ENCODE results near the gene SLC19A2. TPM values are rescaled to one million over a fixed set of nuclear protein-coding genes. Genes with fewer than 3 reads are reported as not detected.
"Not testable (repeated sequence)": the region's sequence is repeated elsewhere in the genome, so short reads cannot be mapped to it uniquely, and the experiment has no call there.

Gene SLC19A2, protein sequence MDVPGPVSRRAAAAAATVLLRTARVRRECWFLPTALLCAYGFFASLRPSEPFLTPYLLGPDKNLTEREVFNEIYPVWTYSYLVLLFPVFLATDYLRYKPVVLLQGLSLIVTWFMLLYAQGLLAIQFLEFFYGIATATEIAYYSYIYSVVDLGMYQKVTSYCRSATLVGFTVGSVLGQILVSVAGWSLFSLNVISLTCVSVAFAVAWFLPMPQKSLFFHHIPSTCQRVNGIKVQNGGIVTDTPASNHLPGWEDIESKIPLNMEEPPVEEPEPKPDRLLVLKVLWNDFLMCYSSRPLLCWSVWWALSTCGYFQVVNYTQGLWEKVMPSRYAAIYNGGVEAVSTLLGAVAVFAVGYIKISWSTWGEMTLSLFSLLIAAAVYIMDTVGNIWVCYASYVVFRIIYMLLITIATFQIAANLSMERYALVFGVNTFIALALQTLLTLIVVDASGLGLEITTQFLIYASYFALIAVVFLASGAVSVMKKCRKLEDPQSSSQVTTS
- 1 to 10 TPM; 5.7 to 6.4 TPM for total RNA-seq

DNA sequence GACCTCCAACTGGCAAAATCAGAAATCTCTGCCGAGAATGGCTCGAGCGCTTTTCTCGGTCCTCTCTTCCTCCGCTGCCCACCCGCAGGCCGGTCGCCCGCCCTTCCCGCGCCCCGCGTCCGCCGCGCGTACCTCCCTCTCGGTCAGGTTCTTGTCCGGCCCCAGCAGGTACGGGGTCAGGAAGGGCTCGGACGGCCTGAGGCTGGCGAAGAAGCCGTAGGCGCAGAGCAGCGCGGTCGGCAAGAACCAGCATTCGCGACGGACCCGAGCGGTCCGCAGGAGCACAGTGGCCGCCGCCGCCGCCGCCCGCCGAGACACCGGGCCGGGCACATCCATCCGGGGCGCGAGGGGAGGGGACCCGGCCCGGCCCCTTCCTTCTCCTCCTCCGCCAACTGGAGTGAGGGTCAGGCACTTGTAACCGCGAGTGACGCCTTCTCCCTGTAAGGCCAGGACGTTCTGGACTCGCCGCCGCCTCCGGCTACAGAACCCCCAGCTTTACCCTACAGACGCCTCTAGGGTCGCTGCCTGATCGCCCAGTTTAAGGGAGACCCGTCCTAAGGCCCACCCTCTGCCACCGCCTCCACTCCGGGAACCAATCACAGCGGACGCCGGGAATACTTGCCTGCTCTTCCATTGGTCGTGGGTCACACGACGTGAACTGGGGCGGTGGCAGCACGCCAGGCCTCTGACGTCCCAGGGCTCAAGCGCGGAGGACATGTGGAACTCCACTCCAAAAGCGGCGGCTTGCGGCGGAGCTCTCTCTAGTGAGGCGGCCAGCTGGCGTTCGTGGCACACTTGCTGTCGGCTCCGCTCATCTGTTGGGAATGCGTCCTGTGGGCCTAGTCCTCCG is at the start of gene SLC19A2:
Gene SLC19A2, minus strand, starts transcription at position 514 of the 850 bp plus-strand sequence. Its CDS starts 178 bp downstream, at position 336.
- POLR2A ChIA-PET, result interaction anchor here (1.0 to 1.3 kb wide), 3 partner anchors 10 to 222 kb away, joined by 3 to 4 read pairs (median 3); no protein-coding TSS in a partner anchor
- Mint-ChIP-seq H3K9me3 (no peaks in the 10 kb centered on the region), H3K36me3 (ENCODE audit: low read depth) (peaks cover 5% of the 10 kb centered on the region), H3K27ac (peak within 1 kb of the TSS; percentile 92), H3K4me3 (peak within 1 kb of the TSS; percentile 87), H3K4me1 (ENCODE audit: low read depth) (peaks cover 53% of the 10 kb centered on the region), H3K27me3 (no peaks in the 10 kb centered on the region)
- TF ChIP-seq, protein P1, sequence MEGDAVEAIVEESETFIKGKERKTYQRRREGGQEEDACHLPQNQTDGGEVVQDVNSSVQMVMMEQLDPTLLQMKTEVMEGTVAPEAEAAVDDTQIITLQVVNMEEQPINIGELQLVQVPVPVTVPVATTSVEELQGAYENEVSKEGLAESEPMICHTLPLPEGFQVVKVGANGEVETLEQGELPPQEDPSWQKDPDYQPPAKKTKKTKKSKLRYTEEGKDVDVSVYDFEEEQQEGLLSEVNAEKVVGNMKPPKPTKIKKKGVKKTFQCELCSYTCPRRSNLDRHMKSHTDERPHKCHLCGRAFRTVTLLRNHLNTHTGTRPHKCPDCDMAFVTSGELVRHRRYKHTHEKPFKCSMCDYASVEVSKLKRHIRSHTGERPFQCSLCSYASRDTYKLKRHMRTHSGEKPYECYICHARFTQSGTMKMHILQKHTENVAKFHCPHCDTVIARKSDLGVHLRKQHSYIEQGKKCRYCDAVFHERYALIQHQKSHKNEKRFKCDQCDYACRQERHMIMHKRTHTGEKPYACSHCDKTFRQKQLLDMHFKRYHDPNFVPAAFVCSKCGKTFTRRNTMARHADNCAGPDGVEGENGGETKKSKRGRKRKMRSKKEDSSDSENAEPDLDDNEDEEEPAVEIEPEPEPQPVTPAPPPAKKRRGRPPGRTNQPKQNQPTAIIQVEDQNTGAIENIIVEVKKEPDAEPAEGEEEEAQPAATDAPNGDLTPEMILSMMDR (IDR thresholded peaks at IDR 0.05), result peak; percentile 11
- intact Hi-C loops (cut with micrococcal nuclease), result loop anchor here (5.0 to 10.0 kb wide), 4 partner anchors 102 to 227 kb away; partner anchors contain the start of genes BLZF1, F5, NME7 and SELL
- CTCF ChIA-PET, result interaction anchor here (0.8 to 1.3 kb wide), 2 partner anchors 22 to 60 kb away, joined by 3 to 6 read pairs; no protein-coding TSS in a partner anchor
- ATAC-seq, result peak; percentile 99
- DNase-seq, result peak; percentile 96

DNA sequence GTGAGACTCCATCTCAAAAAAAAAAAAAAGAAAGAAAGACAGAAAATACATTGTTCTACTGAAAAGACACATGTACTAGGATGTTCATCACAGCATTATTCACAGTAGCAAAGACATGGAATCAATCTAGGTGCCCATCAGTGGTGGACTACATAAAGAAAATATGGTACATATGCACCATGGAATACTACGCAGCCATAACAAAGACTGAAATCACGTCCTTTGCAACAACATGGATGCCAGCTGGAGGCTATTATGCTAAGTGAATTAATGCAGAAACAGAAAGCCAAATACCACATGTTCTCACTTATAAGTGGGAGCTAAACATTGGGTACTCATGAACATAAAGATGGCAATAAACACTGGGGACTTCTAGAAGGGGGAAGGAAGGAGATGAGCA is 48.9 kb upstream of the SLC19A2 start:
- ATAC-seq, result no peak
- Mint-ChIP-seq H3K27me3 (no peaks in the 10 kb centered on the region), H3K27ac (no peak overlapping the region), H3K9me3 (no peaks in the 10 kb centered on the region), H3K36me3 (ENCODE audit: low read depth) (peaks cover 48% of the 10 kb centered on the region), H3K4me3 (no peak overlapping the region), H3K4me1 (ENCODE audit: low read depth) (no peaks in the 10 kb centered on the region)
- TF ChIP-seq, protein P1 (IDR thresholded peaks at IDR 0.05), result no peak
- ChIA-PET CTCF (interaction anchor here (3.0 kb wide), 1 partner anchor 11 kb away, joined by 11 read pairs; no protein-coding TSS in a partner anchor), POLR2A (no interaction called here)
- DNase-seq, result no peak
- intact Hi-C loops (cut with micrococcal nuclease), result no loop called here

DNA sequence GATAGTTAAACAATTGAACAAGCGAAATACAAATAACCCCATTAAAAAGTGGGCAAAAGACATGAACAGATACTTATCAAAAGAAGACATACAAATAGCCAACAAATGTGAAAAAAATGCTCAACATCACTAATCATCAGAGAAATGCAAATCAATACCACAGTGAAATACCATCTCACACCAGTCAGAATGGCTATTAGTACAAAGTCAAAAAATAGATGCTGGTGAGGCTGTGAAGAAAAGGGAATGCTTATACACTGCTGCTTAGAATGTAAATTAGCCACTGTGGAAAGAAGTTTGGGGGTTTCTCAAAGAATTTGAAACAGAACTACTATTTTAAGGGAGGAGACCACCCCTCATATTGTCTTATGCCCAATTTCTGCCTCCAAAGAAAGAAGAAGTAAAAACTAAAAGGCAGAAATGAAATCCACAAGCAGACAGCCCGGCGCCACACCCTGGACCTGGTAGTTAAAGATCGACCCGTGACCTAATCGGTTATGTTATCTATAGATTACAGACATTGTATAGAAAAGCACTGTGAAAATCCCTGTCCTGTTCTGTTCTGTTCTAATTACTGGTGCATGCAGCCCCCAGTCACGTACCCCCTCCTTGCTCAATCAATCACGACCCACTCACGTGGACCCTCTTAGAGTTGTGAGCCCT is 47.9 kb upstream of the SLC19A2 start:
- H3K27me3 Mint-ChIP-seq; DNase-seq; H3K27ac Mint-ChIP-seq; ATAC-seq; H3K4me3 Mint-ChIP-seq; intact Hi-C loops (cut with micrococcal nuclease); H3K9me3 Mint-ChIP-seq; H3K4me1 Mint-ChIP-seq (ENCODE audit: low read depth); POLR2A ChIA-PET: not testable (repeated sequence)
- CTCF ChIA-PET, result interaction anchor here (3.0 kb wide), 1 partner anchor 12 kb away, joined by 11 read pairs; no protein-coding TSS in a partner anchor
- H3K36me3 Mint-ChIP-seq (ENCODE audit: low read depth), result peaks cover 58% of the 10 kb centered on the region

DNA sequence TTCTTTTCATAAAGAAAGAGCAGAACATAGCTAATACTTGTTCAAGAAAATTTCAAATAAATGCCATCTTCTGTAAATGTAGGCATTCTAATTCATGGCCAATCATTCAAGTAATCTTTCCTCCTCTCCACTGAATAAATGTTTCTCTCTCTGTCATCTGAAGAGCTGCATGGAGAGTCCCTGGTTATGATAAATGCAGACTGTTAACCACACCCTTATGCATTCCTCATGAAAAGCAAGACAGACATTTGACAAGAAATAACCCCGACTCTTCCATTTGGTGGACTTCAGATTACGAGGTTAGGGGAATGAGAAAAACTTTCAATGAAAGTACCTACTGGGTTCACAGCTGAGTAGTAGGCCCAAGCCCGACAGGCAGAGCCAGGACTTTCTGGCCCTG is 44.7 kb upstream of the SLC19A2 start:
- CTCF ChIA-PET, result interaction anchor here (1.2 kb wide), 1 partner anchor 20 kb away, joined by 3 read pairs; no protein-coding TSS in a partner anchor
- POLR2A ChIA-PET, result no interaction called here
- H3K36me3 Mint-ChIP-seq (ENCODE audit: low read depth), result peaks cover 69% of the 10 kb centered on the region

More for the DNA sequence above, 44.7 kb upstream of the SLC19A2 start:
- ATAC-seq (no peak), DNase-seq (no peak)
- intact Hi-C loops (cut with micrococcal nuclease), result no loop called here
- Mint-ChIP-seq H3K27me3 (no peaks in the 10 kb centered on the region), H3K4me1 (ENCODE audit: low read depth) (peaks cover 9% of the 10 kb centered on the region), H3K27ac (no peak overlapping the region), H3K4me3 (no peak overlapping the region), H3K9me3 (no peaks in the 10 kb centered on the region)
- TF ChIP-seq, protein P1 (IDR thresholded peaks at IDR 0.05), result no peak
